K562 (cell line): ENCODE results near the gene P2RX3. TPM values are rescaled to one million over a fixed set of nuclear protein-coding genes. Genes with fewer than 3 reads are reported as not detected.

Experiments
- BCOR ChIP-seq: fragments of 450-650 bp; IDR thresholded peaks from 2 replicates; pipeline ENCODE4 v1.6.1; 2016
- CREB5 ChIP-seq: fragments of 250-450 bp; sonication (Bioruptor Pico); IDR thresholded peaks from 2 replicates; pipeline ENCODE4 v1.5.0; 2020; ENCODE audit warnings: mild to moderate bottlenecking
- ERF ChIP-seq: fragments of 450-650 bp; formaldehyde crosslinking; IDR thresholded peaks from 2 replicates; pipeline ENCODE4 v1.4.0; 2020; ENCODE audit warnings: mild to moderate bottlenecking, mixed read lengths
- FIP1L1 ChIP-seq: fragments of 200-400 bp; formaldehyde crosslinking; IDR thresholded peaks from 2 replicates; pipeline ENCODE4 v1.6.1; 2018; ENCODE audit warnings: mild to moderate bottlenecking, low read depth, low read length; ENCODE audit not compliant: poor library complexity, severe bottlenecking
- FOXA1 ChIP-seq: fragments of 450-650 bp; IDR thresholded peaks from 2 replicates; pipeline ENCODE4 v1.6.1; 2016; ENCODE audit warnings: mild to moderate bottlenecking, borderline replicate concordance
- FOXA3 ChIP-seq, 2 experiments: fragments of 450-650 bp in 1 of 2; sonication (generic) in 1 of 2; formaldehyde crosslinking; IDR thresholded peaks in 1 of 2; conservative IDR thresholded peaks in 1 of 2; 2 replicates each; pipeline versions ENCODE4 v1.4.0 to v1.8.0; 2020 to 2022; ENCODE audit warnings: mild to moderate bottlenecking in 2 of 2, missing genetic modification reagents in 1 of 2
- GTF2F1 ChIP-seq: IDR thresholded peaks from 2 replicates; pipeline ENCODE4 v1.6.1; 2011; ENCODE audit warnings: low read depth, low read length, improper control_type of control experiment
- HBP1 ChIP-seq: fragments of 450-650 bp; formaldehyde crosslinking; IDR thresholded peaks from 2 replicates; pipeline ENCODE4 v1.4.0; 2022; ENCODE audit warnings: missing genetic modification characterization
- MTA1 ChIP-seq: fragments of 450-650 bp; IDR thresholded peaks from 2 replicates; pipeline ENCODE4 v1.6.1; 2017; ENCODE audit warnings: borderline replicate concordance
- MTF1 ChIP-seq: fragments of 250-450 bp; sonication (Bioruptor Pico); IDR thresholded peaks from 2 replicates; pipeline ENCODE4 v1.9.0; 2021; ENCODE audit warnings: moderate library complexity, mild to moderate bottlenecking, inconsistent platforms, borderline replicate concordance
- SMAD4 ChIP-seq: fragments of 250-450 bp; sonication (Bioruptor Pico); conservative IDR thresholded peaks from 2 replicates; pipeline ENCODE4 v1.8.0; 2021; ENCODE audit warnings: inconsistent platforms, mild to moderate bottlenecking, moderate library complexity
- SRSF9 ChIP-seq: fragments of 200-400 bp; formaldehyde crosslinking; IDR thresholded peaks from 2 replicates; pipeline ENCODE4 v1.6.1; 2017; ENCODE audit warnings: low read depth, low read length, borderline replicate concordance
- ZBTB7A ChIP-seq: IDR thresholded peaks from 2 replicates; pipeline ENCODE4 v1.6.1; 2011; ENCODE audit warnings: low read depth, mild to moderate bottlenecking, low read length, moderate library complexity, borderline replicate concordance; ENCODE audit not compliant: control insufficient read depth
- ZNF263 ChIP-seq: sonication (generic); formaldehyde crosslinking; IDR thresholded peaks from 2 replicates; pipeline ENCODE4 v1.8.0; 2022; ENCODE audit warnings: mild to moderate bottlenecking, missing genetic modification reagents, borderline replicate concordance
- polyA plus RNA-seq, 8 experiments: library from polyadenylated mRNA; depleted of rRNA in 4 of 8; stranded (reverse) in 5 of 8; unstranded in 3 of 8; fragments of >200 nt; fragmentation: Nextera tagmentation in 2 of 8; fragmentation: Illumina TruSeq in 1 of 8; extraction: Ambion mirVana in 2 of 8; extraction: Trizol in 1 of 8; gene quantifications; 2 replicates each; pipeline versions ENCODE4 v1.2.1 to v1.2.3, GENCODE V29; 2011 to 2014; ENCODE audit warnings: inconsistent platforms in 1 of 8, missing spikeins in 1 of 8
- total RNA-seq, 7 experiments: library from RNA; depleted of rRNA in 6 of 7; stranded (reverse); fragments of >200 nt in 6 of 7; fragmentation: Illumina TruSeq in 2 of 7; extraction: Trizol in 2 of 7; gene quantifications; 2 replicates each; pipeline versions ENCODE4 v1.2.1 to v1.2.3, GENCODE V29; 2011 to 2021; ENCODE audit warnings: low replicate concordance in 1 of 7
- TF ChIP-seq, protein P1 (sequence below): fragments of 450-650 bp; conservative IDR thresholded peaks from 2 replicates; pipeline ENCODE4 v1.6.1; 2016; ENCODE audit warnings: missing genetic modification characterization, low read depth, mild to moderate bottlenecking, missing compliant biosample characterization, moderate library complexity
- TF ChIP-seq, protein P2 (sequence below): fragments of 250-450 bp; sonication (Bioruptor Pico); IDR thresholded peaks from 2 replicates; pipeline ENCODE4 v1.5.0; 2021; ENCODE audit warnings: mild to moderate bottlenecking, borderline replicate concordance
- TF ChIP-seq, protein P3 (sequence below): sonication (generic); formaldehyde crosslinking; IDR thresholded peaks from 2 replicates; pipeline ENCODE4 v1.4.0; 2020; ENCODE audit warnings: mild to moderate bottlenecking, missing genetic modification reagents

P2RX3 gene
- total and polyA plus RNA-seq, 9 of the 15 experiments (the other 6 are each of a cell fraction or from before 2014, with no cell fraction given) = not detected

DNA sequence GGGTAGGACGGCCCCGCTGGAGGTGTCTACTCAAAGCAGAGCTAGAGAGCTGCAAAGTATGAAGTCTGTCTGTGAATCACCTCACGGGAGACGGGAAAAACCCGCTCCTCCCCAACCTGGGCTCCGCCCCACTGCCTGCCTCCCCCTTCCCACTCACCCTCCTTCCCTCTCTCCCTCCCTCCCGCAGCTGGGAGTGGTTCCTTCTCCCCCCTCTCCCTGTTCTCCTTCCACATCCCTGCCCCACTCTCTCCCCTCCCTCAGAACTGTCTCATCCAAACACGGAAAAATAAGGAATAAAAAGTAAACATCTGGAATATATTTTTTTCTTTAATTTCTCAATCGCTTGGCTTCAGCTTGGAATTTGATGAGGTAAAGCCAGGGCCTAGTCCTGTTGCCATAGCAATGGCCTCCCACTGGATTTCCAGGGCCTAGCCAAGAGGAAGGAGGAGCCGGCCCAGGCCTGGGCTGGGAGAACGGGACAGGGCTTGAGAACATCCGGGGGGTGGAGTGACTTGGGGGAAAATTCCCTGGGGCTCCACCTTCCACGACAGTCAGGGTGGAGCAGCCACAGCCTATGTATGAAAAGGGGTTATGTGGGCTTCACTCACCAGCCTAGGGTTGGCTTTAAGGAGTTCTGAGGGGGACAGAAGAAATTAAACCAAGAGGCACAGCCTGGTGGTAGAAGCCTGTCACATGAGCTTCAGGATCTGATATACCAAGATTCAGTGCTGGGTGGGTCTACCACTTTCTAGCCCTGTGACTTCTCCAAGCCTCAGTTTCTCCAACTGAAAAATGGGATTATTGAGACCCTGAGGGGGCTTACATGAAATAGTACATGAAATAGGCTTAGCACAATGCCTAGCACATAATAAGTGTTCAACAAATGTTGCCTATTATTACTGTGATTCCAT is 15.6 kb upstream of the P2RX3 start (continued):
- TF ChIP-seq CREB5 (CRISPR knock-in tag) (no peak), FOXA1 (no peak), HBP1 (CRISPR knock-in tag) (0 out of 2 replicates have a peak, but pooled peaks have one; percentile 50), SRSF9 (no peak), FOXA3 (CRISPR knock-in tag; conservative IDR thresholded peaks at IDR 0.05 in 1 of 2, IDR thresholded peaks at IDR 0.05 in 1 of 2) (no peak), BCOR (peak; percentile 61; the same call in 1 of the 2 replicates), MTA1 (peak; percentile 57), ERF (CRISPR knock-in tag) (0 out of 2 replicates have a peak, but pooled peaks have one; percentile 17), SMAD4 (CRISPR knock-in tag) (peak; percentile 87), ZNF263 (CRISPR knock-in tag) (peak; percentile 66; the same call in 1 of the 2 replicates), FIP1L1 (no peak), MTF1 (CRISPR knock-in tag) (no peak), ZBTB7A (0 out of 2 replicates have a peak, but pooled peaks have one; percentile 27), GTF2F1 (no peak)
- TF ChIP-seq, protein P1, sequence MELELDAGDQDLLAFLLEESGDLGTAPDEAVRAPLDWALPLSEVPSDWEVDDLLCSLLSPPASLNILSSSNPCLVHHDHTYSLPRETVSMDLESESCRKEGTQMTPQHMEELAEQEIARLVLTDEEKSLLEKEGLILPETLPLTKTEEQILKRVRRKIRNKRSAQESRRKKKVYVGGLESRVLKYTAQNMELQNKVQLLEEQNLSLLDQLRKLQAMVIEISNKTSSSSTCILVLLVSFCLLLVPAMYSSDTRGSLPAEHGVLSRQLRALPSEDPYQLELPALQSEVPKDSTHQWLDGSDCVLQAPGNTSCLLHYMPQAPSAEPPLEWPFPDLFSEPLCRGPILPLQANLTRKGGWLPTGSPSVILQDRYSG = no peak
- TF ChIP-seq, protein P2, sequence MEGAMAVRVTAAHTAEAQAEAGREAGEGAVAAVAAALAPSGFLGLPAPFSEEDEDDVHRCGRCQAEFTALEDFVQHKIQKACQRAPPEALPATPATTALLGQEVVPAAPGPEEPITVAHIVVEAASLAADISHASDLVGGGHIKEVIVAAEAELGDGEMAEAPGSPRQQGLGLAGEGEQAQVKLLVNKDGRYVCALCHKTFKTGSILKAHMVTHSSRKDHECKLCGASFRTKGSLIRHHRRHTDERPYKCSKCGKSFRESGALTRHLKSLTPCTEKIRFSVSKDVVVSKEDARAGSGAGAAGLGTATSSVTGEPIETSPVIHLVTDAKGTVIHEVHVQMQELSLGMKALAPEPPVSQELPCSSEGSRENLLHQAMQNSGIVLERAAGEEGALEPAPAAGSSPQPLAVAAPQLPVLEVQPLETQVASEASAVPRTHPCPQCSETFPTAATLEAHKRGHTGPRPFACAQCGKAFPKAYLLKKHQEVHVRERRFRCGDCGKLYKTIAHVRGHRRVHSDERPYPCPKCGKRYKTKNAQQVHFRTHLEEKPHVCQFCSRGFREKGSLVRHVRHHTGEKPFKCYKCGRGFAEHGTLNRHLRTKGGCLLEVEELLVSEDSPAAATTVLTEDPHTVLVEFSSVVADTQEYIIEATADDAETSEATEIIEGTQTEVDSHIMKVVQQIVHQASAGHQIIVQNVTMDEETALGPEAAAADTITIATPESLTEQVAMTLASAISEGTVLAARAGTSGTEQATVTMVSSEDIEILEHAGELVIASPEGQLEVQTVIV (CRISPR knock-in tag) = no peak
- TF ChIP-seq, protein P3, sequence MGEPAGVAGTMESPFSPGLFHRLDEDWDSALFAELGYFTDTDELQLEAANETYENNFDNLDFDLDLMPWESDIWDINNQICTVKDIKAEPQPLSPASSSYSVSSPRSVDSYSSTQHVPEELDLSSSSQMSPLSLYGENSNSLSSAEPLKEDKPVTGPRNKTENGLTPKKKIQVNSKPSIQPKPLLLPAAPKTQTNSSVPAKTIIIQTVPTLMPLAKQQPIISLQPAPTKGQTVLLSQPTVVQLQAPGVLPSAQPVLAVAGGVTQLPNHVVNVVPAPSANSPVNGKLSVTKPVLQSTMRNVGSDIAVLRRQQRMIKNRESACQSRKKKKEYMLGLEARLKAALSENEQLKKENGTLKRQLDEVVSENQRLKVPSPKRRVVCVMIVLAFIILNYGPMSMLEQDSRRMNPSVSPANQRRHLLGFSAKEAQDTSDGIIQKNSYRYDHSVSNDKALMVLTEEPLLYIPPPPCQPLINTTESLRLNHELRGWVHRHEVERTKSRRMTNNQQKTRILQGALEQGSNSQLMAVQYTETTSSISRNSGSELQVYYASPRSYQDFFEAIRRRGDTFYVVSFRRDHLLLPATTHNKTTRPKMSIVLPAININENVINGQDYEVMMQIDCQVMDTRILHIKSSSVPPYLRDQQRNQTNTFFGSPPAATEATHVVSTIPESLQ (CRISPR knock-in tag) = no peak
